Progenitor cell of endocrine pancreas (in vitro differentiated cells): Measurements from ENCODE around the gene KIF12. TPM values are rescaled to one million over a fixed set of nuclear protein-coding genes. Genes with fewer than 3 reads are reported as not detected.

Source experiments
- DNase-seq: peaks from one replicate; pipeline ENCODE4 v3.0.0; 2021; ENCODE audit warnings: low spot score; ENCODE audit not compliant: unreplicated experiment
- H3K27ac Mint-ChIP-seq: 2 replicates; pipeline ENCODE4 v1.8.0; 2021; ENCODE audit warnings: mild to moderate bottlenecking, moderate library complexity, mixed read lengths
- H3K27me3 Mint-ChIP-seq: 2 replicates; pipeline ENCODE4 v1.8.0; 2021; ENCODE audit warnings: mixed read lengths
- H3K36me3 Mint-ChIP-seq: 2 replicates; pipeline ENCODE4 v1.8.0; 2022; ENCODE audit warnings: mixed read lengths; ENCODE audit not compliant: insufficient read depth
- H3K4me1 Mint-ChIP-seq: 2 replicates; pipeline ENCODE4 v1.8.0; 2021; ENCODE audit warnings: low read depth, mixed read lengths
- H3K4me3 Mint-ChIP-seq: 2 replicates; pipeline ENCODE4 v1.8.0; 2021; ENCODE audit warnings: low read depth, mild to moderate bottlenecking, moderate library complexity, mixed read lengths
- H3K9me3 Mint-ChIP-seq: 2 replicates; pipeline ENCODE4 v1.8.0; 2021; ENCODE audit warnings: low read depth, mixed read lengths
- total RNA-seq: library from RNA; stranded (reverse); gene quantifications from 2 replicates; pipeline ENCODE4 v1.2.1, GENCODE V29; 2021
- TF ChIP-seq, protein P1 (sequence below): fragments of 200-600 bp; sonication (generic); IDR thresholded peaks from one replicate; pipeline ENCODE4 v1.5.0; 2021; ENCODE audit warnings: antibody characterized with exemption, mild to moderate bottlenecking; ENCODE audit not compliant: unreplicated experiment

The KIF12 gene
- total RNA-seq, 1 donor from 2014 or later, result 176 TPM

- no peak overlapping the region for H3K4me3 Mint-ChIP-seq
- DNase-seq, result peak; percentile 79
- TF ChIP-seq, protein P1, sequence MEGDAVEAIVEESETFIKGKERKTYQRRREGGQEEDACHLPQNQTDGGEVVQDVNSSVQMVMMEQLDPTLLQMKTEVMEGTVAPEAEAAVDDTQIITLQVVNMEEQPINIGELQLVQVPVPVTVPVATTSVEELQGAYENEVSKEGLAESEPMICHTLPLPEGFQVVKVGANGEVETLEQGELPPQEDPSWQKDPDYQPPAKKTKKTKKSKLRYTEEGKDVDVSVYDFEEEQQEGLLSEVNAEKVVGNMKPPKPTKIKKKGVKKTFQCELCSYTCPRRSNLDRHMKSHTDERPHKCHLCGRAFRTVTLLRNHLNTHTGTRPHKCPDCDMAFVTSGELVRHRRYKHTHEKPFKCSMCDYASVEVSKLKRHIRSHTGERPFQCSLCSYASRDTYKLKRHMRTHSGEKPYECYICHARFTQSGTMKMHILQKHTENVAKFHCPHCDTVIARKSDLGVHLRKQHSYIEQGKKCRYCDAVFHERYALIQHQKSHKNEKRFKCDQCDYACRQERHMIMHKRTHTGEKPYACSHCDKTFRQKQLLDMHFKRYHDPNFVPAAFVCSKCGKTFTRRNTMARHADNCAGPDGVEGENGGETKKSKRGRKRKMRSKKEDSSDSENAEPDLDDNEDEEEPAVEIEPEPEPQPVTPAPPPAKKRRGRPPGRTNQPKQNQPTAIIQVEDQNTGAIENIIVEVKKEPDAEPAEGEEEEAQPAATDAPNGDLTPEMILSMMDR, result peak; percentile 98
- peak overlapping the region; percentile 53 for H3K27ac Mint-ChIP-seq
- no peaks in the 10 kb centered on the region for H3K9me3 Mint-ChIP-seq
- H3K27me3 Mint-ChIP-seq, result peaks cover 13% of the 10 kb centered on the region
- H3K36me3 Mint-ChIP-seq, result no peaks in the 10 kb centered on the region
- H3K4me1 Mint-ChIP-seq, result peaks cover 11% of the 10 kb centered on the region
Observed at GRCh38 chr9:114108016-114108833, 9.1 kb upstream of the KIF12 start.

DNA sequence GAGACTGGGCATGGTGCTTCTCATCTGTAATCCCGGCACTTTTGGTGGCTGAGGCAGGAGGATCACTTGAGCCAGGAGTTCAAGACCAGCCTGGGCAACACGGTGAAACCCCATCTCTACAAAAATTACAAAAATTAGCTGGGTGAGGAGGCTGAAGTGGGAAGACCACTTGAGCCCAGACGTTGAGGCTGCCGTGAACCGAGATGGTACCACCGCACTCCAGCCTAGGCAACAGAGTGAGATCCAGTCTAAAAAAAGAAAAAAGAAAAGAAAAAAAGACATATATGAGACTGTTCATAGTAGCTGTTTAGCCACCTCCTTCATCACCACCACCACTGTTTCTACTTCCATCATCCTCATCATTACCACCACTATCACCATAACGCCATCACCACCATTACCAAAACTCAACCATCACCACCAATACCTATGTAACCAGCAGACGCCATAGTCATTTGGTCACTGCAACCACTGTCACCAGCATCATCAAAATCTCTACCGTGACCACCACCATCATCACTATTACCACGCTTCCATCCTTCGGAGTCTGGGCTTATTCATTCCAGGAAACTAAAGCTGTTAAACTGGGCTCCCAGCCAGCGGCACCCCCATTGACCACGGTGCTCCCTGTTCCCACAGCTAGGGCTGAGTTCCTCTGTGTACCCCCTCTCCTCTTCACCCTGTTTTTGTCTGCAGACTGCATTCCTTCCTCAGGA lies 8.4 kb upstream of the KIF12 start:
- TF ChIP-seq, protein P1, result no peak
- Mint-ChIP-seq H3K4me3 (no peak overlapping the region), H3K9me3 (peaks cover 3% of the 10 kb centered on the region), H3K27ac (no peak overlapping the region), H3K36me3 (peaks cover 3% of the 10 kb centered on the region), H3K4me1 (peaks cover 9% of the 10 kb centered on the region), H3K27me3 (peaks cover 7% of the 10 kb centered on the region)
- no peak for DNase-seq

DNA sequence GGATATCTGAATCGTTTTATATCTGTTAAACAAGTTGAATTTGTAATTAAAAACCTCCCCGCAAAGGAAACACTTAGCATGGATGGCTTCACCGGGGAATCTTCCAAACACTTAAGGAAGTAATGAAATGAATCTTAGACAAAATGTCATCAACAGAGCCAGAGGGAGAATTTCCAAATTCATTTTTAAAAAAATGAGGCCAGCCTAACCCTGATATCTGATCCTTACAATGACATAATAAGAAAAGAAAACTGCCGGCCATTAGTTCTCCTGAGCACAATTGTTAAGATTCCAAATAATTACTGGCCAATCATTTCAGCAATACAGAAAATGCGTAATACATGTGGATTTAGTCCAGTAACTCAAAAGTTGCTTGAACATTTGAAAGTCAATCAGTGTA lies 6.1 kb upstream of the KIF12 start:
- peaks cover 11% of the 10 kb centered on the region for H3K4me1 Mint-ChIP-seq
- H3K27me3 Mint-ChIP-seq, result peaks cover under 1% of the 10 kb centered on the region
- no peak for DNase-seq
- H3K36me3 Mint-ChIP-seq, result peaks cover 7% of the 10 kb centered on the region
- TF ChIP-seq, protein P1, result no peak
- peaks cover 10% of the 10 kb centered on the region for H3K9me3 Mint-ChIP-seq
- H3K27ac Mint-ChIP-seq, result no peak overlapping the region
- H3K4me3 Mint-ChIP-seq, result no peak overlapping the region

DNA sequence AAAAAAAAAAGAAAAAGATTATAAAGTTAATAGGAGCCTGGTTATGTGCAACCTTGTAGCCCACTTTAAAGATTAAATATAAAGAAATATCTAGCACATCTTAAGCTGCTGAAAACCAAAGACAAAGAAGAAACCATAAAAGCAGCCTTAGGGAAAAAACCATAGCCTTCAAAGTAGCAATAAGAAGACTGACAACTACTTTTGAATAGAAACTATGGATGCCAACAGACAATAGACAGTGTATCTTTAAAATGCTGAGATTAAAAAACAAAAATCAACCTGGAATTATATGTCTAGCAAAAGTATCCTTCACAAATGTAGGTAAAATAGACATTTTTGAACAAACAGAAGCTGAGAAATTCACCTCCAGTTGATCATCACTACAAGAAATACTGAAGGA lies 3.4 kb upstream of the KIF12 start:
- Mint-ChIP-seq H3K36me3 (peaks cover 7% of the 10 kb centered on the region), H3K9me3 (peaks cover 10% of the 10 kb centered on the region), H3K27me3 (no peaks in the 10 kb centered on the region), H3K27ac (no peak overlapping the region), H3K4me3 (no peak overlapping the region), H3K4me1 (peaks cover 16% of the 10 kb centered on the region)
- TF ChIP-seq, protein P1, result no peak
- no peak for DNase-seq

GRCh38 chr9:114100536-114100935 lies 1.4 kb upstream of the KIF12 start:
- Mint-ChIP-seq H3K27ac (no peak overlapping the region), H3K27me3 (no peaks in the 10 kb centered on the region), H3K4me1 (peaks cover 26% of the 10 kb centered on the region)

More at GRCh38 chr9:114100536-114100935, 1.4 kb upstream of the KIF12 start:
- Mint-ChIP-seq H3K4me3 (no peak overlapping the region), H3K9me3 (peaks cover 10% of the 10 kb centered on the region), H3K36me3 (peaks cover 17% of the 10 kb centered on the region)
- TF ChIP-seq, protein P1, result no peak
- no peak for DNase-seq
